Ishikawa (cell line): ENCODE data around the gene ELMO3.

Source experiments
- CEBPB ChIP-seq: IDR thresholded peaks from 2 replicates; pipeline ENCODE4 v1.6.1; 2012
- CREB1 ChIP-seq: IDR thresholded peaks from 2 replicates; pipeline ENCODE4 v1.6.1; 2012; ENCODE audit warnings: low read depth
- EGR1 ChIP-seq: IDR thresholded peaks from 2 replicates; pipeline ENCODE4 v1.6.1; 2012
- EP300 ChIP-seq: IDR thresholded peaks from 2 replicates; pipeline ENCODE4 v1.6.1; 2012; ENCODE audit warnings: borderline replicate concordance
- FOXM1 ChIP-seq: IDR thresholded peaks from 2 replicates; pipeline ENCODE4 v1.6.1; 2012; ENCODE audit warnings: low read depth, borderline replicate concordance
- MAX ChIP-seq: IDR thresholded peaks from 2 replicates; pipeline ENCODE4 v1.6.1; 2012
- NFIC ChIP-seq: IDR thresholded peaks from 2 replicates; pipeline ENCODE4 v1.6.1; 2012
- RAD21 ChIP-seq: IDR thresholded peaks from 2 replicates; pipeline ENCODE4 v1.6.1; 2012; ENCODE audit warnings: low read depth
- REST ChIP-seq: IDR thresholded peaks from 2 replicates; pipeline ENCODE4 v1.6.1; 2012; ENCODE audit warnings: low read depth, mild to moderate bottlenecking
- TAF1 ChIP-seq: IDR thresholded peaks from 2 replicates; pipeline ENCODE4 v1.6.1; 2012; ENCODE audit warnings: low read depth, mild to moderate bottlenecking
- TCF12 ChIP-seq: IDR thresholded peaks from 2 replicates; pipeline ENCODE4 v1.6.1; 2012; ENCODE audit warnings: low read depth
- TEAD4 ChIP-seq: IDR thresholded peaks from 2 replicates; pipeline ENCODE4 v1.6.1; 2012
- USF1 ChIP-seq: IDR thresholded peaks from 2 replicates; pipeline ENCODE4 v1.6.1; 2012
- YY1 ChIP-seq: IDR thresholded peaks from 2 replicates; pipeline ENCODE4 v1.6.1; 2012; ENCODE audit warnings: low read depth
- ZBTB7A ChIP-seq: IDR thresholded peaks from 2 replicates; pipeline ENCODE4 v1.6.1; 2012; ENCODE audit warnings: low read depth

Gene ELMO3

GRCh38 chr16:67249178-67250044 lies 50.5 kb downstream of the ELMO3 start:
- TF ChIP-seq MAX (no peak), NFIC (no peak), YY1 (no peak), REST (no peak), ZBTB7A (no peak), EGR1 (no peak), CREB1 (no peak), TAF1 (no peak), CEBPB (no peak), EP300 (no peak), FOXM1 (no peak), TEAD4 (no peak), RAD21 (no peak)

- TF ChIP-seq ZBTB7A: no peak
- no peak for TF ChIP-seq TAF1
- TF ChIP-seq FOXM1: no peak
- no peak for TF ChIP-seq YY1
- no peak for TF ChIP-seq EGR1
- TF ChIP-seq REST: no peak
- TF ChIP-seq TCF12: no peak
- TF ChIP-seq EP300: no peak
- no peak for TF ChIP-seq USF1
- TF ChIP-seq MAX: no peak
- no peak for TF ChIP-seq CEBPB
- no peak for TF ChIP-seq TEAD4
- no peak for TF ChIP-seq NFIC
- TF ChIP-seq RAD21: no peak
- no peak for TF ChIP-seq CREB1
These were observed 51.1 kb downstream of the ELMO3 start for GRCh38 chr16:67250045-67250327.

- TF ChIP-seq TCF12 (no peak), REST (no peak)
These were observed 53.9 kb downstream of the ELMO3 start for GRCh38 chr16:67252609-67253497.
